HCT116 (cell line): ENCODE data around the gene TMEM150C. TPM values are rescaled to one million over a fixed set of nuclear protein-coding genes. Genes with fewer than 3 reads are reported as not detected.

Source experiments
- ATAC-seq: fragments of 200-7000 bp; cut with Tn5 transposase; 2 replicates; pipeline ENCODE4 v1.9.1; 2020; ENCODE audit warnings: mild to moderate bottlenecking, moderate library complexity
- BruUV-seq: library from RNA; stranded (reverse); fragments of 400-500 nt; replicated peaks from 2 replicates; lab custom pipeline; 2021; lab: Mats Ljungman, UMichigan
- CTCF ChIA-PET: fragments of 300-600 bp; sonication (Branson Sonifier 250); formaldehyde crosslinking; loops from one replicate; lab custom pipeline; 2021; ENCODE audit warnings: antibody characterized with exemption; lab: Charles Lee
- POLR2A ChIA-PET: fragments of 300-600, 350-600 bp; sonication (Branson Sonifier 250); formaldehyde crosslinking; loops from one replicate; lab custom pipeline; 2021; ENCODE audit warnings: antibody characterized with exemption; lab: Charles Lee
- RAD21 ChIA-PET, 2 experiments: fragments of 300-600 bp; sonication (Branson Sonifier 250); formaldehyde crosslinking; loops; one replicate each; lab custom pipeline; 2023; ENCODE audit warnings: low total read pairs in 2 of 2; ENCODE audit not compliant: uncharacterized antibody in 2 of 2, unreplicated experiment in 2 of 2, low non-redundant PET in 1 of 2; lab: Charles Lee
- DNase-seq: peaks from one replicate; pipeline ENCODE4 v3.0.0-alpha.2; 2010; ENCODE audit warnings: low read depth, low spot score
- H2AFZ ChIP-seq: fragments of 200-600 bp; shearing (Covaris generic), sonication (generic); 2 replicates; pipeline ENCODE4 v1.6.1; 2017; ENCODE audit warnings: low read depth, mixed run types, mixed read lengths, antibody characterized with exemption, low read length; ENCODE audit not compliant: poor library complexity, severe bottlenecking
- H3K27ac ChIP-seq: 2 replicates; pipeline ENCODE4 v1.5.1; 2012; ENCODE audit warnings: low read depth, low read length
- H3K27me3 ChIP-seq: fragments of 200-600 bp; sonication (generic); 2 replicates; pipeline ENCODE4 v1.6.1; 2016; ENCODE audit warnings: mixed run types, low read length, mixed read lengths; ENCODE audit not compliant: insufficient read depth
- H3K36me3 ChIP-seq, 2 experiments: fragments of 200-500 bp in 1 of 2; fragments of 200-600 bp in 1 of 2; sonication (Bioruptor generic) in 1 of 2; sonication (generic) in 1 of 2; 2 replicates each; pipeline versions ENCODE4 v1.5.1 to v1.6.1; 2014 to 2016; ENCODE audit warnings: low read length in 2 of 2, inconsistent platforms in 1 of 2, mixed read lengths in 1 of 2, mixed run types in 1 of 2; ENCODE audit not compliant: insufficient read depth in 2 of 2, control insufficient read depth in 1 of 2
- H3K4me1 ChIP-seq, 2 experiments: fragments of 200-600 bp in 1 of 2; sonication (generic) in 1 of 2; 2 replicates each; pipeline versions ENCODE4 v1.5.1 to v1.6.1; 2012 to 2017; ENCODE audit warnings: low read length in 2 of 2, inconsistent platforms in 1 of 2, mild to moderate bottlenecking in 1 of 2, mixed read lengths in 1 of 2, mixed run types in 1 of 2, moderate library complexity in 1 of 2; ENCODE audit not compliant: insufficient read depth in 2 of 2, control insufficient read depth in 1 of 2
- H3K4me2 ChIP-seq: fragments of 200-600 bp; sonication (generic); 2 replicates; pipeline ENCODE4 v1.6.1; 2017; ENCODE audit warnings: mixed run types, low read length, mixed read lengths
- H3K4me3 ChIP-seq, 2 experiments: fragments of 200-600 bp in 1 of 2; sonication (generic) in 1 of 2; replicated peaks in 1 of 2; 2 replicates each; pipeline ENCODE4 v1.5.1; 2011 to 2016; ENCODE audit warnings: low read length in 2 of 2, control low read depth in 1 of 2, low read depth in 1 of 2, mild to moderate bottlenecking in 1 of 2, mixed read lengths in 1 of 2, mixed run types in 1 of 2
- H3K79me2 ChIP-seq: fragments of 200-600 bp; sonication (generic); 2 replicates; pipeline ENCODE4 v1.6.1; 2017; ENCODE audit warnings: mild to moderate bottlenecking, mixed run types, low read length, moderate library complexity, mixed read lengths; ENCODE audit not compliant: insufficient read depth
- H3K9ac ChIP-seq: fragments of 200-600 bp; sonication (generic); 2 replicates; pipeline ENCODE4 v1.6.1; 2016; ENCODE audit warnings: low read length, mixed read lengths
- H3K9me2 ChIP-seq: fragments of 200-600 bp; sonication (generic), shearing (Covaris generic); 2 replicates; pipeline ENCODE4 v1.6.1; 2017; ENCODE audit warnings: mixed run types, mild to moderate bottlenecking, moderate library complexity; ENCODE audit not compliant: insufficient read depth
- H3K9me3 ChIP-seq, 2 experiments: fragments of 200-500 bp in 1 of 2; fragments of 200-600 bp in 1 of 2; sonication (Bioruptor generic) in 1 of 2; sonication (generic) in 1 of 2; 2 replicates each; pipeline ENCODE4 v1.6.1; 2014 to 2017; ENCODE audit warnings: low read length in 2 of 2, mixed read lengths in 2 of 2, inconsistent platforms in 1 of 2, low read depth in 1 of 2, mild to moderate bottlenecking in 1 of 2, mixed run types in 1 of 2, moderate library complexity in 1 of 2; ENCODE audit not compliant: control insufficient read depth in 1 of 2, insufficient read depth in 1 of 2
- H4K20me1 ChIP-seq: fragments of 200-600 bp; sonication (generic), shearing (Covaris generic); 2 replicates; pipeline ENCODE4 v1.6.1; 2017; ENCODE audit warnings: mixed run types, mild to moderate bottlenecking, moderate library complexity; ENCODE audit not compliant: insufficient read depth
- CBX3 ChIP-seq: IDR thresholded peaks from 2 replicates; pipeline ENCODE4 v1.6.1; 2012; ENCODE audit warnings: low read depth
- EGR1 ChIP-seq: IDR thresholded peaks from 2 replicates; pipeline ENCODE4 v1.6.1; 2012; ENCODE audit warnings: low read depth
- EZH2 ChIP-seq: fragments of 200-600 bp; sonication (generic); IDR thresholded peaks from 2 replicates; pipeline ENCODE4 v1.6.1; 2017; ENCODE audit warnings: antibody characterized with exemption, mixed run types
- MAX ChIP-seq: IDR thresholded peaks from 2 replicates; pipeline ENCODE4 v1.6.1; 2012
- POLR2A ChIP-seq: IDR thresholded peaks from 2 replicates; pipeline ENCODE4 v1.7.0; 2011; ENCODE audit warnings: borderline replicate concordance; ENCODE audit not compliant: insufficient read depth, insufficient read length; ENCODE audit errors: extremely low read depth
- RAD21 ChIP-seq: IDR thresholded peaks from 2 replicates; pipeline ENCODE4 v1.6.1; 2012; ENCODE audit warnings: low read depth, mild to moderate bottlenecking
- REST ChIP-seq: IDR thresholded peaks from 2 replicates; pipeline ENCODE4 v1.6.1; 2012; ENCODE audit warnings: low read depth
- TCF7L2 ChIP-seq: IDR thresholded peaks from 2 replicates; pipeline ENCODE4 v1.7.0; 2011; ENCODE audit warnings: borderline replicate concordance, inconsistent platforms; ENCODE audit not compliant: insufficient read depth, insufficient read length; ENCODE audit errors: extremely low read depth
- YY1 ChIP-seq: IDR thresholded peaks from 2 replicates; pipeline ENCODE4 v1.6.1; 2011; ENCODE audit warnings: low read length, low read depth, moderate library complexity, mild to moderate bottlenecking; ENCODE audit not compliant: insufficient replicate concordance; ENCODE audit errors: extremely low read depth
- ZNF274 ChIP-seq: fragments of 200-500 bp; sonication (Bioruptor generic); IDR thresholded peaks from 2 replicates; pipeline ENCODE4 v1.6.1; 2014; ENCODE audit warnings: mild to moderate bottlenecking, low read depth, low read length, inconsistent platforms
- intact Hi-C: fragments of 100-400 bp; cut with micrococcal nuclease; formaldehyde crosslinking; loops from 2 replicates; pipeline ENCODE4 v1.10.0; 2022
- total RNA-seq: library from RNA; stranded (reverse); gene quantifications from one replicate; pipeline ENCODE4 v1.2.1, GENCODE V29; 2021; ENCODE audit not compliant: unreplicated experiment

Gene TMEM150C
- total RNA-seq, 1 experiment from 2014 or later = 1.2 TPM

- Histone ChIP-seq H2AFZ (no peak overlapping the region), H3K4me1 (no peaks in the 10 kb centered on the region), H3K9me3 (no peaks in the 10 kb centered on the region), H3K9ac (no peak overlapping the region), H4K20me1 (no peaks in the 10 kb centered on the region), H3K36me3 (no peaks in the 10 kb centered on the region), H3K27me3 (no peaks in the 10 kb centered on the region), H3K4me3 (no peak overlapping the region), H3K9me2 (no peaks in the 10 kb centered on the region), H3K27ac (no peak overlapping the region), H3K79me2 (no peaks in the 10 kb centered on the region), H3K4me2 (no peak overlapping the region)
- ChIA-PET RAD21 (no interaction called here), POLR2A (no interaction called here), CTCF (no interaction called here)
- TF ChIP-seq ZNF274 (no peak), POLR2A (no peak), EGR1 (no peak), YY1 (no peak), RAD21 (no peak), EZH2 (no peak), CBX3 (no peak)
- BruUV-seq = no TSS peak
- intact Hi-C loops = no loop called here
- no peak for DNase-seq
- no peak for ATAC-seq
Measured at GRCh38 chr4:82499738-82500434, 61.9 kb downstream of the TMEM150C start.

GRCh38 chr4:82496349-82496748, 65.4 kb downstream of the TMEM150C start:
- intact Hi-C loops = no loop called here
- ChIA-PET CTCF (no interaction called here), RAD21 (no interaction called here), POLR2A (no interaction called here)
- Histone ChIP-seq H2AFZ (no peak overlapping the region), H3K4me2 (no peak overlapping the region), H3K36me3 (no peaks in the 10 kb centered on the region), H3K9me2 (no peaks in the 10 kb centered on the region), H3K9me3 (no peaks in the 10 kb centered on the region), H3K4me1 (no peaks in the 10 kb centered on the region), H3K9ac (no peak overlapping the region), H3K79me2 (no peaks in the 10 kb centered on the region), H3K4me3 (no peak overlapping the region), H3K27me3 (no peaks in the 10 kb centered on the region), H3K27ac (no peak overlapping the region), H4K20me1 (no peaks in the 10 kb centered on the region)
- TF ChIP-seq POLR2A = no peak
- no peak for TF ChIP-seq MAX
- TF ChIP-seq REST = no peak
- no peak for TF ChIP-seq TCF7L2
- BruUV-seq = no TSS peak
- no peak for ATAC-seq
- no peak for DNase-seq
